Fibroblast of the aortic adventitia (primary cell): ENCODE measurements around the gene AKAP6. TPM values are rescaled to one million over a fixed set of nuclear protein-coding genes. Genes with fewer than 3 reads are reported as not detected.
A peak's percentile ranks its signal among the peaks of the same experiment; 100 is the strongest.

Experiments
- DNase-seq: peaks from one replicate; pipeline ENCODE4 v3.0.0-alpha.2; 2010; ENCODE audit warnings: low read depth
- H3K4me3 ChIP-seq: 2 replicates; pipeline ENCODE4 v1.5.1; 2011; ENCODE audit warnings: low read depth, mild to moderate bottlenecking, control low read depth, low read length, moderate library complexity
- total RNA-seq: library from RNA; depleted of rRNA; stranded (reverse); fragments of >200 nt; gene quantifications from 2 replicates; pipeline ENCODE4 v1.2.3, GENCODE V29; 2012; ENCODE audit warnings: low replicate concordance
- TF ChIP-seq, protein P1 (sequence below): IDR thresholded peaks from 2 replicates; pipeline ENCODE4 v1.5.1; 2011; ENCODE audit warnings: mild to moderate bottlenecking, low read length, control low read depth, inconsistent platforms; ENCODE audit not compliant: insufficient read depth

Gene AKAP6
- total RNA-seq, 1 donor = 2.2 TPM

DNA sequence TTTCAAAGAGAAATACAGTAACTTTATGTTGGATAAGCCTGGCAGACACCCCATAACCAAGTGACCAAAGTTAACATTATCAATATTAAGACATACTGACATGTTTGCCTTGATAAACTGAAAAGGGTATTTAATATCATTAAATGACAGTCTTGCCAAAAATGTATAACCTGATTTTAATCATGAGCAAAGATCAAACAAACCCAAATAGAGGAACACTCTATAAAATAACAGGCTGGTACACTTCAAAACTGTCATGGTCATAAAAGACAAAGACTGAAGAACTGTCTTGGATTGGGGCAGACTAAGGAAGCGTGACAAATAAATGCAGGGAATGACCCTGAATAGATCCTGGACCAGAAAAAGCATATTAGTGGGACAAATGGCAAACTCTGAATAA is 64.0 kb downstream of the AKAP6 start:
- no peak for DNase-seq
- TF ChIP-seq, protein P1, sequence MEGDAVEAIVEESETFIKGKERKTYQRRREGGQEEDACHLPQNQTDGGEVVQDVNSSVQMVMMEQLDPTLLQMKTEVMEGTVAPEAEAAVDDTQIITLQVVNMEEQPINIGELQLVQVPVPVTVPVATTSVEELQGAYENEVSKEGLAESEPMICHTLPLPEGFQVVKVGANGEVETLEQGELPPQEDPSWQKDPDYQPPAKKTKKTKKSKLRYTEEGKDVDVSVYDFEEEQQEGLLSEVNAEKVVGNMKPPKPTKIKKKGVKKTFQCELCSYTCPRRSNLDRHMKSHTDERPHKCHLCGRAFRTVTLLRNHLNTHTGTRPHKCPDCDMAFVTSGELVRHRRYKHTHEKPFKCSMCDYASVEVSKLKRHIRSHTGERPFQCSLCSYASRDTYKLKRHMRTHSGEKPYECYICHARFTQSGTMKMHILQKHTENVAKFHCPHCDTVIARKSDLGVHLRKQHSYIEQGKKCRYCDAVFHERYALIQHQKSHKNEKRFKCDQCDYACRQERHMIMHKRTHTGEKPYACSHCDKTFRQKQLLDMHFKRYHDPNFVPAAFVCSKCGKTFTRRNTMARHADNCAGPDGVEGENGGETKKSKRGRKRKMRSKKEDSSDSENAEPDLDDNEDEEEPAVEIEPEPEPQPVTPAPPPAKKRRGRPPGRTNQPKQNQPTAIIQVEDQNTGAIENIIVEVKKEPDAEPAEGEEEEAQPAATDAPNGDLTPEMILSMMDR = no peak
- H3K4me3 ChIP-seq = no peak overlapping the region

DNA sequence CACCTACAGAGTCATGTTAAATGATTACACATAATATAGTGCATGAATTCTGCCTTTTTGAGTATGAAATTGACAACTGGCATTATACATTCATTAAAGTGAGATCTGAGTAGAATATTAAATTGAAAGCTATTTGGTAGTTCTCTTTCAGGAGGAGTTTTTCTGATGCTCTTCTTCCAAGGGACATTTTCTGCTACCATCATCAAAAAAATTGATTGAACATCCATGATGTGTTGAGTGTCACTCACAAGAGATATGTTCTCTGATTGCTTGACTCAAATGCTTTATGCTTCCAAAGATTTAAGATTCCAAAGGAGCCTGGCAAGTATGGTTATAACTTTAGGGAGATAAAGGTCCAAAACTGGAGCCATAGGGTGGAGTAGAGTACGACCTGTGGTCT is 64.9 kb downstream of the AKAP6 start:
- TF ChIP-seq, protein P1 = no peak
- DNase-seq = no peak
- no peak overlapping the region for H3K4me3 ChIP-seq

DNA sequence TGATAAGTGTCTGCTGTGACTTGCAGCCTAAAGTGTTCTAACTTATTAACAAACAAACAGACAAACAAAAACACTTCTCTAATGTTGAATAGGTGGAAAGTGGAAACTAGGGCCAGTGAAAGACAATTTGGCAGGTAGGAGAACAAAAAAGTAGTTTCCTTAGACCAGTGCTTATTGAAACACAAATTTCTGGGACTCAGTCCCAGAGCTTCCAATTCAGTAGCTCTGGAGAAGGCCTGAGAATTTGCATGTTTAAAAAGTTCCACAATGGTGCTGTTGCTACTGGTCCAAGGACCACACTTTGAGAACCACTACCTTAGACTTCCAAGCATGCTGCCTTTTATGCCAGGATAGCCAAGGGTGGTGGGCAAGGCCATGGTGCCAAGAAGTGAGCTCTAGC is 67.8 kb downstream of the AKAP6 start:
- TF ChIP-seq, protein P1 = no peak
- DNase-seq = no peak
- no peak overlapping the region for H3K4me3 ChIP-seq

- TF ChIP-seq, protein P1 = no peak
- DNase-seq = peak; percentile 75
- H3K4me3 ChIP-seq = no peak overlapping the region
Measured at GRCh38 chr14:32397861-32398640, 69.0 kb downstream of the AKAP6 start.

DNA sequence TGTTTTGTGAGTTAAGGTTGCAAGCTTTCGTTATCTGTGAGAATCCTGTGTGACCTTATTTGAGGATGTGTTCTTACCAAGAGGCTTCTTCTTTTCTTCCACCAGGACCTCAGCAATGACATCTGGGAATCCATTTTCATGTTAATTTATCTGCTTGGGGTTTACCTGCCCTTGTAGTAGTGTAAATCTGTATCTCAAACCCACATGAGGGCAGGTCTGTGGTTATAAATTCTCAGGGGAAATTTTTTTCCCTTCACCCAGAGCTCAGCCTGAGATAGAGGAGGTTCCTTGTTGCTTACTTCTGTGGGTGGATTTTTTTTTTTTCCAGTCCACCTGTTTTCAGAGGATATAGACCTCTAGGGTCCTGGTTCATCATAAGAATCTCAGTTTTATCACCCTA is 70.8 kb downstream of the AKAP6 start:
- H3K4me3 ChIP-seq = no peak overlapping the region
- no peak for DNase-seq
- TF ChIP-seq, protein P1 = no peak

- TF ChIP-seq, protein P1 = no peak
- H3K4me3 ChIP-seq = no peak overlapping the region
- DNase-seq = no peak
Measured at GRCh38 chr14:32400480-32400879, 71.4 kb downstream of the AKAP6 start.

GRCh38 chr14:32403021-32403420 is 73.9 kb downstream of the AKAP6 start:
- no peak overlapping the region for H3K4me3 ChIP-seq
- DNase-seq = no peak
- TF ChIP-seq, protein P1 = no peak
